HK-2 (cell line): ENCODE results near the gene GIN1.
"Not testable (repeated sequence)": the region's sequence is repeated elsewhere in the genome, so short reads cannot be mapped to it uniquely, and the experiment has no call there.

Source experiments
- DNase-seq: peaks from one replicate; pipeline ENCODE4 v3.0.0-alpha.2; 2018; ENCODE audit not compliant: unreplicated experiment

The GIN1 gene

GRCh38 chr5:103111468-103111867 is 8.5 kb downstream of the GIN1 start:
- DNase-seq = no peak

GRCh38 chr5:103110403-103110802 is 9.5 kb downstream of the GIN1 start:
- no peak for DNase-seq

GRCh38 chr5:103109277-103109676 is 10.7 kb downstream of the GIN1 start:
- no peak for DNase-seq

GRCh38 chr5:103108086-103108485 is 11.9 kb downstream of the GIN1 start:
- no peak for DNase-seq

GRCh38 chr5:103102234-103102633 is 17.7 kb downstream of the GIN1 start:
- no peak for DNase-seq

GRCh38 chr5:103101079-103101750 is 18.7 kb downstream of the GIN1 start:
- no peak for DNase-seq

- DNase-seq = no peak
Measured at GRCh38 chr5:103098993-103099392, 20.9 kb downstream of the GIN1 start.

- DNase-seq = no peak
Measured at GRCh38 chr5:103094737-103095136, 25.2 kb downstream of the GIN1 start.

- DNase-seq = no peak
Measured at GRCh38 chr5:103093727-103094126, 26.2 kb downstream of the GIN1 start.

- no peak for DNase-seq
Measured at GRCh38 chr5:103092676-103093075, 27.3 kb downstream of the GIN1 start.

- DNase-seq = no peak
Measured at GRCh38 chr5:103090791-103091190, 29.1 kb downstream of the GIN1 start.

GRCh38 chr5:103089272-103089671 is 30.7 kb downstream of the GIN1 start:
- no peak for DNase-seq

- DNase-seq = no peak
Measured at GRCh38 chr5:103086547-103086946, 33.4 kb downstream of the GIN1 start.

GRCh38 chr5:103079796-103080195 is 40.1 kb downstream of the GIN1 start:
- DNase-seq = no peak

- DNase-seq = no peak
Measured at GRCh38 chr5:103075442-103075841, 44.5 kb downstream of the GIN1 start.

GRCh38 chr5:103073500-103073899 is 46.4 kb downstream of the GIN1 start:
- DNase-seq = not testable (repeated sequence)

- no peak for DNase-seq
Measured at GRCh38 chr5:103066326-103066725, 53.6 kb downstream of the GIN1 start.

GRCh38 chr5:103060424-103060954 is 59.4 kb downstream of the GIN1 start:
- DNase-seq = no peak

GRCh38 chr5:103059525-103059924 is 60.4 kb downstream of the GIN1 start:
- no peak for DNase-seq

- no peak for DNase-seq
Measured at GRCh38 chr5:103057208-103058130, 62.5 kb downstream of the GIN1 start.

GRCh38 chr5:103046706-103047105 is 73.2 kb downstream of the GIN1 start:
- not testable (repeated sequence) for DNase-seq

GRCh38 chr5:103041071-103041676 is 78.8 kb downstream of the GIN1 start:
- DNase-seq = no peak
